Adrenal gland (tissue), 5 donors: ENCODE results near the gene DLGAP5.

ENCODE experiments used
- CTCF ChIP-seq, 6 experiments: fragments of 450-650 bp in 4 of 6; fragments of 200-600 bp in 2 of 6; sonication (generic) in 1 of 6; IDR thresholded peaks; 1 replicate in 5 of 6; 2 replicates in 1 of 6; pipeline versions ENCODE4 v1.5.1 to v1.8.0; 2016 to 2021; ENCODE audit warnings: antibody characterized with exemption in 6 of 6, mild to moderate bottlenecking in 2 of 6, moderate library complexity in 1 of 6
- POLR2A ChIP-seq, 2 donors: fragments of 450-650 bp; IDR thresholded peaks; one replicate each; pipeline ENCODE4 v1.6.1; 2017; ENCODE audit warnings: antibody characterized with exemption in 2 of 2, mild to moderate bottlenecking in 2 of 2, moderate library complexity in 1 of 2
- donor health status: DM: no; HTN: no; CAD: no.

- TF ChIP-seq CTCF (IDR thresholded peaks at IDR 0.05): no peak
- TF ChIP-seq POLR2A (IDR thresholded peaks at IDR 0.05): no peak
Measured at GRCh38 chr14:55206175-55206693, 14.8 kb upstream of the DLGAP5 start.
